AG04449 (cell line): Measurements from ENCODE around the gene TERT.

Experiments
- CTCF ChIA-PET: fragments of 350-600 bp; formaldehyde crosslinking; extraction: SDS; loops from one replicate; lab custom pipeline; 2021; ENCODE audit warnings: antibody characterized with exemption; lab: Yijun Ruan, JAX
- POLR2A ChIA-PET: fragments of 400-600, 350-600 bp; formaldehyde crosslinking; extraction: SDS; loops from one replicate; lab custom pipeline; 2020; ENCODE audit warnings: antibody characterized with exemption, inconsistent platforms; lab: Yijun Ruan, JAX
- DNase-seq: peaks from one replicate; pipeline ENCODE4 v3.0.0-alpha.2; 2010; ENCODE audit warnings: low read depth, low spot score
- H3K4me3 ChIP-seq: 2 replicates; pipeline ENCODE4 v1.5.1; 2011; ENCODE audit warnings: low read depth, mild to moderate bottlenecking, control low read depth, low read length
- TF ChIP-seq, protein P1 (sequence below): IDR thresholded peaks from one replicate; pipeline ENCODE4 v1.5.1; 2011; ENCODE audit warnings: mild to moderate bottlenecking, moderate library complexity, low read length, control low read depth, inconsistent platforms; ENCODE audit not compliant: insufficient read depth; ENCODE audit errors: missing control alignments

Gene TERT

GRCh38 chr5:1211701-1212100 is 83.2 kb downstream of the TERT start:
- H3K4me3 ChIP-seq = no peak overlapping the region
- ChIA-PET POLR2A (no interaction called here), CTCF (no interaction called here)
- DNase-seq = no peak
- TF ChIP-seq, protein P1, sequence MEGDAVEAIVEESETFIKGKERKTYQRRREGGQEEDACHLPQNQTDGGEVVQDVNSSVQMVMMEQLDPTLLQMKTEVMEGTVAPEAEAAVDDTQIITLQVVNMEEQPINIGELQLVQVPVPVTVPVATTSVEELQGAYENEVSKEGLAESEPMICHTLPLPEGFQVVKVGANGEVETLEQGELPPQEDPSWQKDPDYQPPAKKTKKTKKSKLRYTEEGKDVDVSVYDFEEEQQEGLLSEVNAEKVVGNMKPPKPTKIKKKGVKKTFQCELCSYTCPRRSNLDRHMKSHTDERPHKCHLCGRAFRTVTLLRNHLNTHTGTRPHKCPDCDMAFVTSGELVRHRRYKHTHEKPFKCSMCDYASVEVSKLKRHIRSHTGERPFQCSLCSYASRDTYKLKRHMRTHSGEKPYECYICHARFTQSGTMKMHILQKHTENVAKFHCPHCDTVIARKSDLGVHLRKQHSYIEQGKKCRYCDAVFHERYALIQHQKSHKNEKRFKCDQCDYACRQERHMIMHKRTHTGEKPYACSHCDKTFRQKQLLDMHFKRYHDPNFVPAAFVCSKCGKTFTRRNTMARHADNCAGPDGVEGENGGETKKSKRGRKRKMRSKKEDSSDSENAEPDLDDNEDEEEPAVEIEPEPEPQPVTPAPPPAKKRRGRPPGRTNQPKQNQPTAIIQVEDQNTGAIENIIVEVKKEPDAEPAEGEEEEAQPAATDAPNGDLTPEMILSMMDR = no peak

GRCh38 chr5:1210832-1211251 is 84.0 kb downstream of the TERT start:
- TF ChIP-seq, protein P1 = no peak
- DNase-seq = no peak
- H3K4me3 ChIP-seq = no peak overlapping the region
- ChIA-PET CTCF (no interaction called here), POLR2A (no interaction called here)

GRCh38 chr5:1209896-1210776 is 84.7 kb downstream of the TERT start:
- DNase-seq = no peak
- ChIA-PET POLR2A (no interaction called here), CTCF (no interaction called here)
- H3K4me3 ChIP-seq = no peak overlapping the region
- TF ChIP-seq, protein P1 = no peak

- ChIA-PET CTCF (interaction anchor here (1.3 to 2.5 kb wide), 2 partner anchors 434 to 436 kb away, joined by 5 to 17 read pairs; no protein-coding TSS in a partner anchor), POLR2A (no interaction called here)
- TF ChIP-seq, protein P1 = no peak
- no peak overlapping the region for H3K4me3 ChIP-seq
- DNase-seq = no peak
Observed at GRCh38 chr5:1209489-1209852, 85.4 kb downstream of the TERT start.

DNA sequence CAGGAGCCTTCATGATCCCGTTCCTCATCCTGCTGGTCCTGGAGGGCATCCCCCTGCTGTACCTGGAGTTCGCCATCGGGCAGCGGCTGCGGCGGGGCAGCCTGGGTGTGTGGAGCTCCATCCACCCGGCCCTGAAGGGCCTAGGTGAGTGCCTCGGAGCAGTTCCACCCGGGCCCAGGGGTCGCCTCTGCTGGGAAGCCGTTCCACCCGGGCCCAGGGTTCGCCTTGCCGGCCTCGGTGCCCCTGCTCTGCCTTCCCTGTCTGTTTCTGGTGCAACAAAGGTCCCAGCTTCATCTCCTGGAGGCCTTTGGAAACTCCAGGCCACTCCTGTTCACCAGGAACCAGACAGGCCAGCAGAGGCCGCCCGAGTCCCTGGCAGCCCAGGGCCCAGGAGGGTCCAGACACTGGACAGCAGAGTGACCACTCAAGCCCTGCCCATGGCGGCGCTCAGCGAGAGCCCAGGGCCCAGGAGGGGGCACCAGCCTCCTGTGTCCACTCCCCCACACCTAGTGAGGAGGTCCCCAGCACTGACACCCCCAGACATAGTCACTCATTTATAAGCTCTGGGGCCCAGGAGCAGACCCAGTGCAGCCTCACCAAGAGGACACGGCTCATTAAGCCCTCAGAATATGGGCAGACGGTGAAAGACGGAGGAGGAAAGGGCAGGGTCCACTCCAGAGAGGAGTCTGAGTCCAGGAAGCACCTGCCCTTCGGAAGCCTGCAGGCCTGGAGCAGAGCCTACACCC is 86.0 kb downstream of the TERT start:
- TF ChIP-seq, protein P1 = peak; percentile 54
- CTCF ChIA-PET = interaction anchor here (0.6 to 2.5 kb wide), 3 partner anchors 435 to 444 kb away, joined by 3 to 17 read pairs (median 5); no protein-coding TSS in a partner anchor
- POLR2A ChIA-PET = no interaction called here
- DNase-seq = no peak
- no peak overlapping the region for H3K4me3 ChIP-seq

DNA sequence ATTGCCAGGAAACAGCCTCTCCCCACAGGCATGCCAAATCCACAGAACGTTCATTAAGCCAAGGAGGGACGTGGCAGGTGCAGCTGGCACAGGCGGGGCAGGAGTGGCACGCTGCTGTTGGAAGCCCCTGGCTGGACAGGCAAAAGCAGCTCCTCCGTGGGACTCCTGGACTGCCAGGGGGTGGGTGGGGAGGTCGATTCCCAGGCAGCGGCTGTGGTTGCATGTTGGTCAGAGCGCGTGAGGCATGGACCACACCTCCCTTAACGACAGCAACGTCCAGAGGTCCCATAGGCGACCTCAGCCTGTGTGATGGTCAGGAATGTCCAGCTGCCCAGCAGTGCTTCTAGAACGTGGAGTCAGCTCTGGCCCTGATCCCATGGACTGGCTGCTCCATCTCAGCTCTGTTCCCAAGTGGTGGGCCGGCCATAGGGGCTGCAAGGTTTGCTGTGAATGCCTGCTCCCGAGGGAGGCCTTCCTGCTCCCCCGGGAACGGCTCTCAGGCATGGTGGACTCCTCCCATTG is 86.6 kb downstream of the TERT start:
- POLR2A ChIA-PET = no interaction called here
- CTCF ChIA-PET = interaction anchor here (0.6 to 2.5 kb wide), 3 partner anchors 435 to 445 kb away, joined by 3 to 17 read pairs (median 5); no protein-coding TSS in a partner anchor
- TF ChIP-seq, protein P1 = no peak
- no peak overlapping the region for H3K4me3 ChIP-seq
- DNase-seq = no peak
